Measurements from ENCODE around the gene CELF3. TPM values are rescaled to one million over a fixed set of nuclear protein-coding genes. Genes with fewer than 3 reads are reported as not detected.
A peak's percentile ranks its signal among the peaks of the same experiment; 100 is the strongest.

Gene CELF3
- total and polyA plus RNA-seq, 7 donors = 0.04 TPM; not detected in 6

GRCh38 chr1:151721788-151722510 lies 5.3 kb upstream of the CELF3 start:
- Histone ChIP-seq H3K9me3 (no peaks in the 10 kb centered on the region), H3K36me3 (ENCODE audit: insufficient read depth in 1 of 2, low read depth in 1 of 2) (no peaks in the 10 kb centered on the region), H3K4me1 (peaks cover 16% of the 10 kb centered on the region), H3K4me3 (peak overlapping the region; percentile 77), H3K27me3 (ENCODE audit: insufficient read depth in 3 of 3, low read length in 2 of 3) (peaks cover 0 to 11% (median 0%) of the 10 kb centered on the region in 3 donors), H3K27ac (no peak overlapping the region)
- ATAC-seq (no peak), DNase-seq (no peak)
- WGBS, 3 donors = 27 to 36% (median 28%) methylated on average over 17 of the region's 17 CpGs
- intact Hi-C loops (cut with DNase I) = no loop called here
- TF ChIP-seq CTCF (IDR thresholded peaks at IDR 0.05) = no peak

GRCh38 chr1:151720974-151721787 lies 4.6 kb upstream of the CELF3 start, which contains the start of gene RIIAD1:
TSS of gene RIIAD1 (plus strand) at chr1:151721522. CDS start at chr1:151721537, 15 bp downstream.
- Histone ChIP-seq H3K27ac (peak within 1 kb of the TSS; percentile 84), H3K9me3 (no peaks in the 10 kb centered on the region), H3K4me1 (peaks cover 16% of the 10 kb centered on the region), H3K36me3 (ENCODE audit: insufficient read depth in 1 of 2, low read depth in 1 of 2) (no peaks in the 10 kb centered on the region), H3K4me3 (peak within 1 kb of the TSS; percentile 77), H3K27me3 (ENCODE audit: insufficient read depth in 3 of 3, low read length in 2 of 3) (peaks cover 0 to 18% (median 0%) of the 10 kb centered on the region in 3 donors)
- WGBS, 3 donors = 1 to 2% (median 1%) methylated on average over 40 to 44 of the region's 44 CpGs
- peak; percentile 85 to 95 (median 88) for ATAC-seq
- TF ChIP-seq CTCF (IDR thresholded peaks at IDR 0.05) = no peak
- intact Hi-C loops (cut with DNase I) = no loop called here
- DNase-seq = peak in 1 of 2 donors; percentile 62

- H3K27me3 ChIP-seq (ENCODE audit: insufficient read depth in 3 of 3, low read length in 2 of 3) = peaks cover 0 to 22% (median 4%) of the 10 kb centered on the region in 3 donors
- ATAC-seq (peak in 3 of 4 donors; percentile 79 to 86 (median 82)), DNase-seq (no peak)
- peak overlapping the region; percentile 84 for H3K27ac ChIP-seq
- TF ChIP-seq CTCF (IDR thresholded peaks at IDR 0.05) = no peak
- no peaks in the 10 kb centered on the region for H3K9me3 ChIP-seq
- intact Hi-C loops (cut with DNase I) = no loop called here
- no peaks in the 10 kb centered on the region for H3K36me3 ChIP-seq (ENCODE audit: insufficient read depth in 1 of 2, low read depth in 1 of 2)
- peaks cover 16% of the 10 kb centered on the region for H3K4me1 ChIP-seq
- WGBS, 3 donors = 6 to 12% (median 8%) methylated on average over 5 of the region's 5 CpGs
- H3K4me3 ChIP-seq = peak overlapping the region; percentile 77
Observed at GRCh38 chr1:151720554-151720953, 4.0 kb upstream of the CELF3 start.

- peak overlapping the region; percentile 84 for H3K27ac ChIP-seq
- no peaks in the 10 kb centered on the region for H3K36me3 ChIP-seq (ENCODE audit: insufficient read depth in 1 of 2, low read depth in 1 of 2)
- peaks cover 16% of the 10 kb centered on the region for H3K4me1 ChIP-seq
- intact Hi-C loops (cut with DNase I) = no loop called here
- ATAC-seq = no peak
- no peak for TF ChIP-seq CTCF (IDR thresholded peaks at IDR 0.05)
- WGBS, 3 donors = 14 to 48% (median 23%) methylated on average over 1 of the region's 1 CpG
- H3K9me3 ChIP-seq = no peaks in the 10 kb centered on the region
- no peak for DNase-seq
- H3K4me3 ChIP-seq = peak overlapping the region; percentile 77
- peaks cover 0 to 26% (median 4%) of the 10 kb centered on the region in 3 donors for H3K27me3 ChIP-seq (ENCODE audit: insufficient read depth in 3 of 3, low read length in 2 of 3)
Observed at GRCh38 chr1:151720125-151720524, 3.5 kb upstream of the CELF3 start.

Data from psoas muscle (tissue), 8 donors.